Measurements from ENCODE around the gene PDSS2. TPM values are rescaled to one million over a fixed set of nuclear protein-coding genes. Genes with fewer than 3 reads are reported as not detected.

The PDSS2 gene
- total and polyA plus RNA-seq, 4 donors = 6.6 to 19.8 (median 15.6) TPM

DNA sequence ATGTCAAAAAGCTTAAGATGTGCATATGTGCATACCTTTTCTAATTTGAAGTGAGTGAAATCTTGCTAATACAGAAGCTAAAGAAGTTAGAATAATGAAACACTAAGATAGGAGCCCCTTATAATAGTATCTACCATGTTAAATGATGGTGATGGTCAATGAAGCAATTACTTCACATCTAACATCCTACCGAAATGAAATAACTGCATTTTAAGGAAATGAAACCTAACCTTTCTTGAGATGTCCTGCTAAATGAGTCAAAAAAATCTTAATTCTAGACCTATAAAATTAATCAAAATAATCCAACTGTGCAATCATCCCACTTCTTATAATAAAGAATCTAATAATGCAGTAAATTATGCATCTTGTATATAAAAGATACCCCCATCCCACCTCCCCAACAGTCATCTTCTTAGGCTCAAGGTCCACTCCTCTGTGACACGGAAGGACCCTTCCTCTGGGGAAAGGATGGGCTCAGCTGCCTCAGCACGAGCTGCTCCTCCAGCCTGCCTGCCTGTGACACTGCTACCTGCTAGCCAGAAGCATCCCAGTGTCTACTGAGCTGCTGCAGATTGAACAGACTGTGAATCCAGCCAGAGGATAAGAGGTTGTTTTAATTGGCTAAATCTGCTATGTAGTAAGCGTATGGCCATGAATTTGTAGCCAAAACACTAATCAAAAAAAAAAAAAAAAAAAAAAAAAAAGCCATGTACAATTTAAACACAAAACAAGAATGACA, 214.5 kb downstream of the PDSS2 start:
- Histone ChIP-seq H3K4me1 (ENCODE audit: control insufficient read depth in 5 of 5, insufficient read depth in 5 of 5, low read length in 5 of 5) (peaks cover 0 to 13% (median 0%) of the 10 kb centered on the region in 5 donors), H3K9ac (ENCODE audit: insufficient read depth in 1 of 2, low read length in 2 of 2) (no peak overlapping the region), H3K4me3 (no peak overlapping the region), H3K27ac (ENCODE audit: low read depth in 1 of 2, low read length in 1 of 2) (no peak overlapping the region), H3K36me3 (ENCODE audit: control insufficient read depth in 4 of 4, insufficient read depth in 4 of 4, low read length in 4 of 4) (no peaks in the 10 kb centered on the region), H3K9me3 (ENCODE audit: control insufficient read depth in 4 of 4, insufficient read depth in 3 of 4, low read length in 3 of 4) (peaks cover 0 to 2% (median 0%) of the 10 kb centered on the region in 4 donors), H3K27me3 (ENCODE audit: control insufficient read depth in 3 of 3, insufficient read depth in 3 of 3, low read length in 2 of 3) (no peaks in the 10 kb centered on the region)
- TF ChIP-seq, protein P1, sequence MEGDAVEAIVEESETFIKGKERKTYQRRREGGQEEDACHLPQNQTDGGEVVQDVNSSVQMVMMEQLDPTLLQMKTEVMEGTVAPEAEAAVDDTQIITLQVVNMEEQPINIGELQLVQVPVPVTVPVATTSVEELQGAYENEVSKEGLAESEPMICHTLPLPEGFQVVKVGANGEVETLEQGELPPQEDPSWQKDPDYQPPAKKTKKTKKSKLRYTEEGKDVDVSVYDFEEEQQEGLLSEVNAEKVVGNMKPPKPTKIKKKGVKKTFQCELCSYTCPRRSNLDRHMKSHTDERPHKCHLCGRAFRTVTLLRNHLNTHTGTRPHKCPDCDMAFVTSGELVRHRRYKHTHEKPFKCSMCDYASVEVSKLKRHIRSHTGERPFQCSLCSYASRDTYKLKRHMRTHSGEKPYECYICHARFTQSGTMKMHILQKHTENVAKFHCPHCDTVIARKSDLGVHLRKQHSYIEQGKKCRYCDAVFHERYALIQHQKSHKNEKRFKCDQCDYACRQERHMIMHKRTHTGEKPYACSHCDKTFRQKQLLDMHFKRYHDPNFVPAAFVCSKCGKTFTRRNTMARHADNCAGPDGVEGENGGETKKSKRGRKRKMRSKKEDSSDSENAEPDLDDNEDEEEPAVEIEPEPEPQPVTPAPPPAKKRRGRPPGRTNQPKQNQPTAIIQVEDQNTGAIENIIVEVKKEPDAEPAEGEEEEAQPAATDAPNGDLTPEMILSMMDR (IDR thresholded peaks at IDR 0.05; ENCODE audit: control extremely low read depth, extremely low read depth) = no peak
- ATAC-seq (ENCODE audit: insufficient read depth, low FRiP score) (no peak), DNase-seq (no peak)
- WGBS, 2 donors = 93 to 94% methylated on average over 4 of the region's 4 CpGs

DNA sequence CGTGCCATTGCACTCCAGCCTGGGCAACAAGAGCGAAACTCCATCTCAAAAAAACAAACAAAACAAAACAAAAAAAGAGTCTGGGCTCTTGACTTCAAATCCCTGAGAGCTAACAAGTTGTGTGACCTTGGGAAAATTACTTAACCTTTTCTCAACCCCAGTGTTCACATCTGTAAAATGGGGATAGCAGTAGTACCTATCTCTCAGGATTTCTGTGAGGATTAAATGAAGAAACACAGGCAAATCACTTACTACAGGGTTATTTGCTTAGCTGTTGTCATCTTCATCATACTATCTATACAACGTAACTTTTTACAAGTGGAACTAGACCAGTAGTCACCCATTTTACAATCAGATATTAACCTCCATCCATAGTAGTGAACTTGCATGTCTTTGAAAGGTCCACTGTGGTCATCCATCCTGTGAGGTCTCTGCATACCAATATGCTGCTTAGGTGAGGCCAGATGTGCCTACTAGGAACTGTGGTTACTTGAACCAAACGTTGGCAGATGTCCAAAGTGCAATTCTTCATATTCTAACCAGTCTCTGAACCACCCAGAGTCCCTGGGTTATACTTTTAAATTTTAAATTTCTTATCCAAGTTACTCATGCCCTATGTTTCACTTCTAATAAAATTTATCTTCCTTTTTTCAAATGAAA, 215.2 kb downstream of the PDSS2 start:
- TF ChIP-seq, protein P1 (IDR thresholded peaks at IDR 0.05; ENCODE audit: control extremely low read depth, extremely low read depth) = no peak
- 85 to 88% methylated on average over 4 of the region's 4 CpGs for whole genome bisulfite sequencing, 2 donors
- Histone ChIP-seq H3K9ac (ENCODE audit: insufficient read depth in 1 of 2, low read length in 2 of 2) (no peak overlapping the region), H3K4me3 (no peak overlapping the region), H3K36me3 (ENCODE audit: control insufficient read depth in 4 of 4, insufficient read depth in 4 of 4, low read length in 4 of 4) (no peaks in the 10 kb centered on the region), H3K9me3 (ENCODE audit: control insufficient read depth in 4 of 4, insufficient read depth in 3 of 4, low read length in 3 of 4) (peaks cover 0 to 2% (median 0%) of the 10 kb centered on the region in 4 donors), H3K4me1 (ENCODE audit: control insufficient read depth in 5 of 5, insufficient read depth in 5 of 5, low read length in 5 of 5) (peaks cover 0 to 13% (median 0%) of the 10 kb centered on the region in 5 donors), H3K27ac (ENCODE audit: low read depth in 1 of 2, low read length in 1 of 2) (no peak overlapping the region), H3K27me3 (ENCODE audit: control insufficient read depth in 3 of 3, insufficient read depth in 3 of 3, low read length in 2 of 3) (no peaks in the 10 kb centered on the region)
- DNase-seq (peak in 1 of 3 donors; percentile 6), ATAC-seq (ENCODE audit: insufficient read depth, low FRiP score) (no peak)

DNA sequence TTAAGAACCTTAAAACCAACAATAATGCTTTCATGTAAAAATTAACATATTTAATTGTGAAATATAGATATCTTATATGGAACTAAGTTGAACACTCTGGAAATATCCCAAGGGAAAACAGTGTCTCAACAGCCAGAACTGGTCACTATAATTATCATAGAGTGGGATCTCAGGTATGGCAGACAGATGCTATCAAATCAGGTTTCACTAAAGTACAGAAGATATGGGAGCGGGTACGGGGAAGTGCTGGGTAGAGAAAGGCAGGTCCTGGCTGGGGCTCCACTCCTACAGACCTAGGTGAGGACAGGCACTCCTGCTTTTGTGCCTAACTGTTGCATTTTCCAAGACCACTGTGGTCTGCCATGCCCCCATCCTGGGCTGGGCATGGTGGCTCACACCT, 215.9 kb downstream of the PDSS2 start:
- WGBS, 2 donors = 93 to 98% methylated on average over 2 of the region's 2 CpGs
- peaks cover 0 to 2% (median 0%) of the 10 kb centered on the region in 4 donors for H3K9me3 ChIP-seq (ENCODE audit: control insufficient read depth in 4 of 4, insufficient read depth in 3 of 4, low read length in 3 of 4)
- no peak overlapping the region for H3K27ac ChIP-seq (ENCODE audit: low read depth in 1 of 2, low read length in 1 of 2)
- H3K4me3 ChIP-seq = no peak overlapping the region
- TF ChIP-seq, protein P1 (IDR thresholded peaks at IDR 0.05; ENCODE audit: control extremely low read depth, extremely low read depth) = no peak
- H3K36me3 ChIP-seq (ENCODE audit: control insufficient read depth in 4 of 4, insufficient read depth in 4 of 4, low read length in 4 of 4) = no peaks in the 10 kb centered on the region
- no peaks in the 10 kb centered on the region for H3K27me3 ChIP-seq (ENCODE audit: control insufficient read depth in 3 of 3, insufficient read depth in 3 of 3, low read length in 2 of 3)
- no peak for ATAC-seq (ENCODE audit: insufficient read depth, low FRiP score)
- DNase-seq = no peak
- H3K9ac ChIP-seq (ENCODE audit: insufficient read depth in 1 of 2, low read length in 2 of 2) = no peak overlapping the region
- H3K4me1 ChIP-seq (ENCODE audit: control insufficient read depth in 5 of 5, insufficient read depth in 5 of 5, low read length in 5 of 5) = peaks cover 0 to 13% (median 0%) of the 10 kb centered on the region in 5 donors

All from lung (tissue), 12 donors.